GM12864 (cell line): ENCODE measurements around the gene PLCH1.

Source experiments
- DNase-seq: peaks from one replicate; pipeline ENCODE4 v3.0.0-alpha.2; 2011; ENCODE audit warnings: low read depth
- H3K4me3 ChIP-seq: 2 replicates; pipeline ENCODE4 v1.5.1; 2011; ENCODE audit warnings: mild to moderate bottlenecking, low read depth, low read length, control low read depth
- CTCF ChIP-seq: IDR thresholded peaks from 2 replicates; pipeline ENCODE4 v1.5.1; 2011; ENCODE audit warnings: low read depth, mild to moderate bottlenecking, moderate library complexity, low read length, control low read depth, inconsistent platforms; ENCODE audit errors: missing control alignments

Gene PLCH1

GRCh38 chr3:155326244-155326643 is 418.6 kb downstream of the PLCH1 start:
- no peak for TF ChIP-seq CTCF
- no peak for DNase-seq
- no peak overlapping the region for H3K4me3 ChIP-seq
